Measurements from ENCODE around the gene LAMA3. TPM values are rescaled to one million over a fixed set of nuclear protein-coding genes. Genes with fewer than 3 reads are reported as not detected.
A peak's percentile ranks its signal among the peaks of the same experiment; 100 is the strongest.

The LAMA3 gene
- total RNA-seq, 1 donor from 2014 or later, result 1.7 TPM

DNA sequence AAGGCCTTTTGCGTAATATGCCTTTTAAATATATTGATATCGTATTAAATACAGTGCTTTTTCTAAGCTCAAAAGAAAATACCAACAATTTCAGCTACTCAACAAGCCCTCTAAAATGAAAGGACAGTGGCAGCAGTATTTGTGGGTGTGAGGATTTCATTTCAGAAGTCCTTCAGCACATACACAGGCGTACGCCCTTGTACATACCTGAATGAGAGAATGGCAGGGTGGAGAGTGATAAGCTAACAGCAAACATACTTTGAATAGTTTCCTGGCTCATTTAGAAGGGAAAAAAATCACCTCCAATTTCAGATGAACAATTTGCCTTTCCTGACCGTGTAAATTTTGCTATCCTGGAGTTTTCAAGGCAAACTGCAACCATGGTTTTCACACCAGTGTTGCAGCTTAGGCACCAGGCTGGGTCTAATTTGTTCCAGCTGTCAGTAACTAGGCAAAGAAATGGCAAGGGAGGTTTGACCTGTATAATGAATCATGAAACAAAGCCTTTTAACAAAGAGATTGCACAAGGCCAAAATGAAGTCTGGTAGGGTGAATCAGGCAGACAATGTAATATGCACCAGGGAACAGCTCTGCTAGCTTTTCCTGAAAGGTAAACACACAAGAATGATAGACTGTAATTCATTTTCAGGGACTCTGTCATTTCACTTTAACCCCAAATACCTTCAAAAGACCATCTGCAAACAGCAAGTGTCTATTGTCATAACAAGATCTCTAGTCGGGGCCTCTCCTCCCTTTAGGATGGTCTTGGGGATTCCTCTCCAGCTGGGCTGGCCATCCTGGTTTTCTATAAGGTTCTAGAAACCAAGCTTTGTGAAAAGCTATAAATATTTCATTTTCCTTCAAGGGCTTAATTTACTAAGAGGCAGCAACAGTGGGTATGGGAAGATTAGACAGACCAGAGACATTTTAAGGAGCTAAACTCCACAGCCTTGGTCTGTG lies 38.0 kb upstream of the LAMA3 start:
- Mint-ChIP-seq H3K4me1 (ENCODE audit: unreplicated experiment) (peaks cover 19% of the 10 kb centered on the region), H3K27me3 (ENCODE audit: unreplicated experiment) (no peaks in the 10 kb centered on the region), H3K9me3 (ENCODE audit: unreplicated experiment) (no peaks in the 10 kb centered on the region), H3K36me3 (ENCODE audit: low read depth, unreplicated experiment) (no peaks in the 10 kb centered on the region), H3K4me3 (ENCODE audit: unreplicated experiment) (no peak overlapping the region), H3K27ac (ENCODE audit: unreplicated experiment) (no peak overlapping the region)
- DNase-seq (ENCODE audit: low spot score), result no peak
- TF ChIP-seq, protein P1, sequence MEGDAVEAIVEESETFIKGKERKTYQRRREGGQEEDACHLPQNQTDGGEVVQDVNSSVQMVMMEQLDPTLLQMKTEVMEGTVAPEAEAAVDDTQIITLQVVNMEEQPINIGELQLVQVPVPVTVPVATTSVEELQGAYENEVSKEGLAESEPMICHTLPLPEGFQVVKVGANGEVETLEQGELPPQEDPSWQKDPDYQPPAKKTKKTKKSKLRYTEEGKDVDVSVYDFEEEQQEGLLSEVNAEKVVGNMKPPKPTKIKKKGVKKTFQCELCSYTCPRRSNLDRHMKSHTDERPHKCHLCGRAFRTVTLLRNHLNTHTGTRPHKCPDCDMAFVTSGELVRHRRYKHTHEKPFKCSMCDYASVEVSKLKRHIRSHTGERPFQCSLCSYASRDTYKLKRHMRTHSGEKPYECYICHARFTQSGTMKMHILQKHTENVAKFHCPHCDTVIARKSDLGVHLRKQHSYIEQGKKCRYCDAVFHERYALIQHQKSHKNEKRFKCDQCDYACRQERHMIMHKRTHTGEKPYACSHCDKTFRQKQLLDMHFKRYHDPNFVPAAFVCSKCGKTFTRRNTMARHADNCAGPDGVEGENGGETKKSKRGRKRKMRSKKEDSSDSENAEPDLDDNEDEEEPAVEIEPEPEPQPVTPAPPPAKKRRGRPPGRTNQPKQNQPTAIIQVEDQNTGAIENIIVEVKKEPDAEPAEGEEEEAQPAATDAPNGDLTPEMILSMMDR (IDR thresholded peaks at IDR 0.05; ENCODE audit: unreplicated experiment), result no peak

DNA sequence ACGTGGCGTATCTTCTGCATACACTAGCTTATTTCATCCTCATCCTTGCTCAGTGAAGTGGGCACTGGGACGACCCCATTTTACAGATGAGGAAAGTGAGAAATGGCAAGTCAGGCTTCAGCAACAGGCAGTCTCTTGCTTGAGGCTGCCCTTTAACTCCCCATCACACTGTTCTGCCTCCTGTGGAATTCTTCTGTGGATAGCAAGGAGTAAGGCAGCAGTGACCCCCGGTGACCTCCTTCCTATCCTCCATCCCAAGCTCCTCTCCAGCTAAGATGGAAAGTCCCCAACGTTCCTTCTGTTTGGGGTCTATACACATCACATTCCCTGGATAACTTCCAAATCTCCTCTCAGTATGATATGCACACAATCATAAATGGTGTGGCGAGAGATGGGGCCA lies 37.0 kb upstream of the LAMA3 start:
- H3K9me3 Mint-ChIP-seq (ENCODE audit: unreplicated experiment), result no peaks in the 10 kb centered on the region
- H3K27ac Mint-ChIP-seq (ENCODE audit: unreplicated experiment), result no peak overlapping the region
- H3K4me3 Mint-ChIP-seq (ENCODE audit: unreplicated experiment), result no peak overlapping the region
- TF ChIP-seq, protein P1 (IDR thresholded peaks at IDR 0.05; ENCODE audit: unreplicated experiment), result no peak
- no peaks in the 10 kb centered on the region for H3K27me3 Mint-ChIP-seq (ENCODE audit: unreplicated experiment)
- H3K4me1 Mint-ChIP-seq (ENCODE audit: unreplicated experiment), result peaks cover 19% of the 10 kb centered on the region
- DNase-seq (ENCODE audit: low spot score), result no peak
- no peaks in the 10 kb centered on the region for H3K36me3 Mint-ChIP-seq (ENCODE audit: low read depth, unreplicated experiment)

DNA sequence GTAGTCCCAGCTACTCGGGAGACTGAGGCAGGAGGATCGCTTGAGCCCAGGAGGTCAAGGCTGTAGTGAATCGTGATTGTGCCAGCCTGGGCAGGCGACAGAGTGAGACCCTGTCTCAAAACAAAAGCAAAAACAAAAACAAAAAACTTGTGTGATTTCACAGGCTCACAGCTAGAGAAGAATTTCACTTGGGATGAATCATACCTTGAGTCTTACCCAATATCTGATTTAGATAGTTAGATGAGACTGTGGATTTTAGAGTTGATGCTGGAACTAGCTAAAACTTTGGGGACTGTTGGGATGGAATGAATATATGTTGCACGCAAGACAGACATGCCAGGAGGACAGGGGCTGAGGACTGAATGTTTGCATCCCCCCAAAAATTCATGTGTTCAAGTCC lies 31.0 kb upstream of the LAMA3 start:
- Mint-ChIP-seq H3K4me1 (ENCODE audit: unreplicated experiment) (peaks cover 3% of the 10 kb centered on the region), H3K27ac (ENCODE audit: unreplicated experiment) (no peak overlapping the region), H3K9me3 (ENCODE audit: unreplicated experiment) (no peaks in the 10 kb centered on the region), H3K4me3 (ENCODE audit: unreplicated experiment) (no peak overlapping the region), H3K27me3 (ENCODE audit: unreplicated experiment) (peaks cover 5% of the 10 kb centered on the region), H3K36me3 (ENCODE audit: low read depth, unreplicated experiment) (peaks cover 4% of the 10 kb centered on the region)
- no peak for DNase-seq (ENCODE audit: low spot score)
- TF ChIP-seq, protein P1 (IDR thresholded peaks at IDR 0.05; ENCODE audit: unreplicated experiment), result no peak

DNA sequence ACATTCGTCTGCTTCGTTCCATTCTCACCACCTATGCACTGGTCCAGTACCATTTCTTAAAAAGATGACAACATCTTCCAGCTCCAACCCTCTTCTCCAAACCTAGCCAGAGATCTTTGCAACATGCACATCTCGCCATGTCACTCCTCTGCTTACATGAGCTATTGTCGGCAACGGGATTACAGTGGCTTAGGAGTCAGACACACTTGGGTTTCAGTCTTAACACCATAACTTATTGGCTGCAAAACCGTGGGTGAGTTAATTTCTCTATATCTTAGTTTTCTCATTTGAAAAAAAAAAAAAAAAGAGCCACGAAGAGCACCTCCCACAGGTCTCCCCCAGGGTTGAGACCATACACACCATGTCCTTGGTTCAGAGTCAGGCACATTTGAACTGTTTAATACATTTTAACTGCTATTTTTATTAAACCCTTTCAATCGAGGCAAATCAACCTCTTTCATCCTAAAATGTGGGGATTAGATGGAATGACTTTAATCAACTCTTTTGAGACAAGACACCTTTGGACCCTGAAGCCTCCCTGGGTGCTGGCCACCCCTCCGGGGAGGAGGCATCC lies 27.4 kb upstream of the LAMA3 start:
- no peaks in the 10 kb centered on the region for H3K9me3 Mint-ChIP-seq (ENCODE audit: unreplicated experiment)
- H3K4me3 Mint-ChIP-seq (ENCODE audit: unreplicated experiment), result peak overlapping the region; percentile 64
- DNase-seq (ENCODE audit: low spot score), result no peak
- H3K27me3 Mint-ChIP-seq (ENCODE audit: unreplicated experiment), result peaks cover 5% of the 10 kb centered on the region
- peaks cover 3% of the 10 kb centered on the region for H3K4me1 Mint-ChIP-seq (ENCODE audit: unreplicated experiment)
- peaks cover 4% of the 10 kb centered on the region for H3K36me3 Mint-ChIP-seq (ENCODE audit: low read depth, unreplicated experiment)
- H3K27ac Mint-ChIP-seq (ENCODE audit: unreplicated experiment), result no peak overlapping the region
- TF ChIP-seq, protein P1 (IDR thresholded peaks at IDR 0.05; ENCODE audit: unreplicated experiment), result no peak
